Measurements from ENCODE around the gene VTI1A. TPM values are rescaled to one million over a fixed set of nuclear protein-coding genes. Genes with fewer than 3 reads are reported as not detected.

Gene VTI1A
- total and polyA plus RNA-seq, 2 experiments from 2014 or later: 26.8 to 31.0 TPM

GRCh38 chr10:112750427-112751167 is 303.6 kb downstream of the VTI1A start:
- DNase-seq (ENCODE audit: low spot score): no peak
- no peak overlapping the region for H3K27ac ChIP-seq (ENCODE audit: low read depth)
- H3K4me1 ChIP-seq (ENCODE audit: insufficient read depth): peaks cover under 1% of the 10 kb centered on the region; the same call in 1 of the 2 replicates
- H3K4me1 Mint-ChIP-seq: peaks cover 17% of the 10 kb centered on the region
- no peaks in the 10 kb centered on the region for H3K9me3 Mint-ChIP-seq
- H3F3A ChIP-seq (replicated peaks; ENCODE audit: low read depth): 0 out of 2 replicates have a peak, but pooled peaks cover 3% of the 10 kb centered on the region
- H4K20me1 ChIP-seq (replicated peaks; ENCODE audit: insufficient read depth): no peaks in the 10 kb centered on the region
- H3K36me3 Mint-ChIP-seq (ENCODE audit: low read depth): no peaks in the 10 kb centered on the region
- no peak overlapping the region for H2AFZ ChIP-seq
- TF ChIP-seq ETS1 (IDR thresholded peaks at IDR 0.05): no peak
- no peak for TF ChIP-seq NANOG (IDR thresholded peaks at IDR 0.05; ENCODE audit: borderline replicate concordance)
- no peak for TF ChIP-seq POLR2AphosphoS5 (IDR thresholded peaks at IDR 0.05; ENCODE audit: low read depth)
- no peak for TF ChIP-seq STAT1 (IDR thresholded peaks at IDR 0.05; ENCODE audit: unreplicated experiment)
- no peak for TF ChIP-seq EZH2phosphoT487 (IDR thresholded peaks at IDR 0.05; ENCODE audit: unreplicated experiment)
- TF ChIP-seq ZNF331 (CRISPR knock-in tag; IDR thresholded peaks at IDR 0.05; ENCODE audit: low read depth): no peak
- TF ChIP-seq CTCF (conservative IDR thresholded peaks at IDR 0.05; ENCODE audit: low read depth in 2 of 2): no peak
- TF ChIP-seq JUNB (IDR thresholded peaks at IDR 0.05; ENCODE audit: unreplicated experiment): no peak
- no peak for TF ChIP-seq ZNF114 (CRISPR knock-in tag; IDR thresholded peaks at IDR 0.05)
- TF ChIP-seq REST (IDR thresholded peaks at IDR 0.05; ENCODE audit: unreplicated experiment): no peak
- TF ChIP-seq ZNF462 (CRISPR knock-in tag; IDR thresholded peaks at IDR 0.05): no peak
- no peaks in the 10 kb centered on the region for H3K79me2 ChIP-seq (replicated peaks; ENCODE audit: insufficient read depth)
- H3K27ac Mint-ChIP-seq: no peak overlapping the region
- H3K4me3 Mint-ChIP-seq: no peak overlapping the region
- no peaks in the 10 kb centered on the region for H3K36me3 ChIP-seq (ENCODE audit: insufficient read depth)
- H3K4me3 ChIP-seq: no peak overlapping the region
- ATAC-seq: no peak
- H3K4me2 ChIP-seq: no peak overlapping the region
- H3K9me2 ChIP-seq (ENCODE audit: insufficient read depth): no peaks in the 10 kb centered on the region
- H3K27me3 Mint-ChIP-seq (ENCODE audit: insufficient read depth, low read depth, poor library complexity): no peaks in the 10 kb centered on the region
- H3K27me3 ChIP-seq (ENCODE audit: insufficient read depth): no peaks in the 10 kb centered on the region
